Trophoblast cell (in vitro differentiated cells and primary cell): ENCODE data around the gene TP73.
A peak's percentile ranks its signal among the peaks of the same experiment; 100 is the strongest.

Experiments
- DNase-seq, 2 donors: peaks; one replicate each; pipeline ENCODE4 v3.0.0-alpha.2; 2016
- H2AFZ ChIP-seq: 2 replicates; pipeline ENCODE4 v1.6.1; 2013; ENCODE audit warnings: low read length, moderate library complexity, mild to moderate bottlenecking; ENCODE audit not compliant: insufficient read depth, poor library complexity
- H2AK5ac ChIP-seq: 2 replicates; pipeline ENCODE4 v1.6.1; 2013; ENCODE audit warnings: mild to moderate bottlenecking, low read length
- H2BK120ac ChIP-seq: 2 replicates; pipeline ENCODE4 v1.6.1; 2013; ENCODE audit warnings: low read length, mild to moderate bottlenecking, moderate library complexity; ENCODE audit not compliant: insufficient read depth, poor library complexity
- H2BK12ac ChIP-seq: 2 replicates; pipeline ENCODE4 v1.6.1; 2013; ENCODE audit warnings: mild to moderate bottlenecking, low read length, moderate library complexity
- H2BK5ac ChIP-seq: 2 replicates; pipeline ENCODE4 v1.6.1; 2013; ENCODE audit warnings: low read length, low read depth, moderate library complexity, mild to moderate bottlenecking; ENCODE audit not compliant: poor library complexity
- H3K14ac ChIP-seq: 2 replicates; pipeline ENCODE4 v1.6.1; 2013; ENCODE audit warnings: mild to moderate bottlenecking, low read length
- H3K18ac ChIP-seq: 2 replicates; pipeline ENCODE4 v1.6.1; 2013; ENCODE audit warnings: mild to moderate bottlenecking, low read length
- H3K23ac ChIP-seq: 2 replicates; pipeline ENCODE4 v1.6.1; 2013; ENCODE audit warnings: low read length
- H3K27ac ChIP-seq: 2 replicates; pipeline ENCODE4 v1.5.1; 2013; ENCODE audit warnings: low read depth, mild to moderate bottlenecking, inconsistent platforms, low read length, moderate library complexity
- H3K27me3 ChIP-seq: 2 replicates; pipeline ENCODE4 v1.6.1; 2013; ENCODE audit warnings: inconsistent platforms, mild to moderate bottlenecking, low read length, moderate library complexity; ENCODE audit not compliant: insufficient read depth
- H3K36me3 ChIP-seq, 2 experiments: 1 replicate in 1 of 2; 2 replicates in 1 of 2; pipeline ENCODE4 v1.6.1; 2013; ENCODE audit warnings: low read length in 2 of 2, mild to moderate bottlenecking in 2 of 2, moderate library complexity in 1 of 2; ENCODE audit not compliant: insufficient read depth in 2 of 2, control insufficient read depth in 1 of 2
- H3K4ac ChIP-seq: 2 replicates; pipeline ENCODE4 v1.6.1; 2013; ENCODE audit warnings: low read depth, mild to moderate bottlenecking, low read length, moderate library complexity
- H3K4me1 ChIP-seq, 2 experiments: 1 replicate in 1 of 2; 2 replicates in 1 of 2; pipeline ENCODE4 v1.6.1; 2013; ENCODE audit warnings: low read length in 2 of 2, mild to moderate bottlenecking in 2 of 2, moderate library complexity in 1 of 2; ENCODE audit not compliant: insufficient read depth in 2 of 2, control insufficient read depth in 1 of 2
- H3K4me2 ChIP-seq: 2 replicates; pipeline ENCODE4 v1.6.1; 2013; ENCODE audit warnings: inconsistent platforms, mild to moderate bottlenecking, low read length, moderate library complexity
- H3K4me3 ChIP-seq: 2 replicates; pipeline ENCODE4 v1.5.1; 2013; ENCODE audit warnings: mild to moderate bottlenecking, low read depth, low read length, inconsistent platforms
- H3K79me1 ChIP-seq: one replicate; pipeline ENCODE4 v1.6.1; 2013; ENCODE audit warnings: low read length
- H3K79me2 ChIP-seq: 2 replicates; pipeline ENCODE4 v1.6.1; 2013; ENCODE audit warnings: low read length, mild to moderate bottlenecking; ENCODE audit not compliant: control insufficient read depth, insufficient read depth, poor library complexity
- H3K9ac ChIP-seq: 2 replicates; pipeline ENCODE4 v1.6.1; 2013; ENCODE audit warnings: mild to moderate bottlenecking, low read length
- H3K9me3 ChIP-seq: 2 replicates; pipeline ENCODE4 v1.6.1; 2013; ENCODE audit warnings: low read depth, mild to moderate bottlenecking, control low read depth, inconsistent platforms, low read length; ENCODE audit not compliant: insufficient read depth
- H4K12ac ChIP-seq: 2 replicates; pipeline ENCODE4 v1.6.1; 2013; ENCODE audit warnings: low read depth, mild to moderate bottlenecking, low read length, moderate library complexity
- H4K8ac ChIP-seq: 2 replicates; pipeline ENCODE4 v1.6.1; 2013; ENCODE audit warnings: low read depth, mild to moderate bottlenecking, low read length, moderate library complexity
- H4K91ac ChIP-seq: one replicate; pipeline ENCODE4 v1.6.1; 2013; ENCODE audit warnings: low read depth, mild to moderate bottlenecking, low read length, moderate library complexity
- WGBS: extraction: QIAGEN DNeasy Blood & Tissue Kit; methylation state at CpG from one replicate; pipeline ENCODE4 v1.1.7; 2013; ENCODE audit warnings: missing lambda C conversion rate; ENCODE audit not compliant: insufficient read length, insufficient coverage; ENCODE audit errors: extremely low coverage; 5-methylcytosine and 5-hydroxymethylcytosine counted together

TP73 gene

DNA sequence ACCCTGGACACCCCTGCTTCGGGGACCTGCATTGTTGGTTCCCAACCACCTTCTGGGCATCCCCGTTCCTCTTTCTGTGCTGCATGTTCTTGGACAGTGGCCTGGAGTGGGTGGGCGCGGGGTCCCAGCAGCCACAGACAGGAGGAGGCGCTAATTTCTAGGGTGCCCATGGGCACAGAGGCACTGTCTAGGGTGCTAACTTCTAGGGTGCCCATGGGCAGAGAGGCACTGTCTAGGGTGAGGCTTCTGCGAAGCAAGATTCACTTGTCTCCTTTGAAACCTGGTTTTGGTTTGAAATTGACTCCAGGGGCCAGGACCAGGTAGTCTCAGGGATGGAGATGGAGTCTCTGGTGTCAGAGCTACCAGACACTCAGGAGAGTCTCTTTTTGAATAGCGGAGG lies 40.2 kb upstream of the TP73 start:
- no peak overlapping the region for H2AFZ ChIP-seq
- H3K27me3 ChIP-seq: peaks cover 11% of the 10 kb centered on the region
- no peak overlapping the region for H3K27ac ChIP-seq
- no peak overlapping the region for H3K4ac ChIP-seq
- H3K79me1 ChIP-seq: no peaks in the 10 kb centered on the region
- no peak overlapping the region for H3K14ac ChIP-seq
- H4K12ac ChIP-seq: no peak overlapping the region
- H3K4me1 ChIP-seq: peaks cover 19% of the 10 kb centered on the region in 2 experiments
- no peak overlapping the region for H3K18ac ChIP-seq
- no peak overlapping the region for H3K9ac ChIP-seq
- H4K91ac ChIP-seq: no peak overlapping the region
- H3K79me2 ChIP-seq: no peaks in the 10 kb centered on the region
- no peaks in the 10 kb centered on the region for H3K9me3 ChIP-seq
- no peak for DNase-seq
- H2AK5ac ChIP-seq: no peak overlapping the region
- H3K4me2 ChIP-seq: no peak overlapping the region
- H2BK120ac ChIP-seq: no peak overlapping the region
- no peak overlapping the region for H2BK5ac ChIP-seq
- no peak overlapping the region for H3K4me3 ChIP-seq
- H2BK12ac ChIP-seq: no peak overlapping the region
- no peak overlapping the region for H4K8ac ChIP-seq
- WGBS: no CpG with 5 or more reads among the region's 7 CpGs
- no peak overlapping the region for H3K23ac ChIP-seq
- no peaks in the 10 kb centered on the region for H3K36me3 ChIP-seq

DNA sequence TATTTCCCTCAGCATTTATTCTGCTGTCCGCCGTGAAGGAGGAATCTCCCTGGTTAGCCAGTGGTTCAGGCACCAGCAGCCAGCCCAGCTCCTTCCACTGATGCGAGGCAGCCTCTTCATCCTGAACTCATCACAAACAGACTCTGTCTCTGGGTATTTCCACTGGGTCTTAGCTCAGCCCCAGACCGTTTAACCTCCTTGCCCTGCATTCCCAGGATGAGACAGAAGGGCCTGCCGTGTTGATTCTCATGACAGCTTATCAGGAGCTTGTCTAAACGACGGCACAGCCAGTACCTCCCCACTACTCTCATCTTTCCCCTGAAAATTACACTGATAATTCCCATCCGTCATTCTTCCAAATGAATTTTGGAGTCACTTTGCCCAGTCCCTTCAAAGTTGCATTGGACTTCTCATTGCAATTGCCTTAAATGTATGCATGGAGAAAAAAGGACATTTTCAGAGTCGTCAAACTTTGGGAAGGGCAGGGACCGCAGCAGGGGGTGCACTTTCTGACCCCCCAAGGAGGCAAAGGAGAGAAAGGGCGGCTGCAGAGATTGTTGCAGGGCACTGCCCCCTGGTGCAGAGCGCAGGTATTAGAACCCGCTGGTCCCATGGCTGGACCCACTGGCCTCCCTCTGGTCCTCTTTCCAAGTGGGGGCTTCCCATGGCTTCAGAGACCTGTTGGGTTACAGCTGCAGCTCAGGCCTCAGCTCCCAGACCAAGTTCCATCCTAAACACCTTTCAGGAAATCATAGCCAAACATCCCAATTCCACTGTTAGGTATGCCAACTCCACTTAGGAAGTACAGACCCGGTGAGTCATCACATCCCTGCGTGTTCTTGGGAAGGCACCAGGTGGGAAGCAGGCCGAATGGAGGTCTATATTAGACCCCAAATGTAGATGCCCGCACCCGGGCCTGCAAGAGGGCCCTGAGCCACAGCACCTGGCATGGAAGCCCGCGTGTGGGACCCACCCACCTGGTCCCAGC lies 37.3 kb upstream of the TP73 start:
- Histone ChIP-seq H3K79me1 (no peaks in the 10 kb centered on the region), H3K4me1 (peaks cover 19% of the 10 kb centered on the region in 2 experiments), H3K4me3 (no peak overlapping the region), H3K14ac (no peak overlapping the region), H4K12ac (no peak overlapping the region), H3K27ac (no peak overlapping the region), H3K79me2 (no peaks in the 10 kb centered on the region), H3K4ac (no peak overlapping the region), H3K9ac (no peak overlapping the region), H4K8ac (no peak overlapping the region), H3K9me3 (no peaks in the 10 kb centered on the region), H2AFZ (no peak overlapping the region), H2AK5ac (no peak overlapping the region), H2BK12ac (no peak overlapping the region), H3K18ac (no peak overlapping the region), H3K36me3 (no peaks in the 10 kb centered on the region), H2BK5ac (no peak overlapping the region), H4K91ac (no peak overlapping the region), H2BK120ac (no peak overlapping the region), H3K23ac (no peak overlapping the region), H3K4me2 (no peak overlapping the region), H3K27me3 (peaks cover 7% of the 10 kb centered on the region)
- DNase-seq: peak in 1 of 2 donors; percentile 46
- no CpG with 5 or more reads among the region's 20 CpGs for WGBS

DNA sequence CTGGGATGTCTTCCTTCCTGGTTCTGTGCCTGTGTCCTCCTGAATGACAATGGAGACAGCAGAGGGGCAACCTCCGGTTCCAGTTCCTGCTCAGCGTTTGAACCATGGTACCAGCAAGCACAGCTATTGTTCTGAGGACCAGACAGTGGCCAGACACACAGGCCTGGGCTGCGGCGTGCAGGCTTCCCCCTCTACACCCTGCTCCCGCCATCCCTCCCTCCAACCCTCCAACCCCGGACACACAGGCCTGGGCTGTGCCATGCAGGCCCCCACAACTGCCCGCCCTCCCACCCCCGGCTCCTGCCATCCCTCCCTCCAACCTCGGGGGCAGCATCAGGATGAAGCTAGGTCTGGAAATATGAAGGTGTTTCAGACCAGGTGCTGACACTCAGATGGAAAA lies 35.5 kb upstream of the TP73 start:
- Histone ChIP-seq H3K9me3 (no peaks in the 10 kb centered on the region), H2BK5ac (no peak overlapping the region), H3K14ac (no peak overlapping the region), H3K27ac (no peak overlapping the region), H3K9ac (no peak overlapping the region), H4K8ac (no peak overlapping the region), H3K23ac (no peak overlapping the region), H3K4me2 (no peak overlapping the region), H2AFZ (no peak overlapping the region), H2BK120ac (no peak overlapping the region), H3K4me3 (no peak overlapping the region), H3K36me3 (no peaks in the 10 kb centered on the region), H2BK12ac (no peak overlapping the region), H2AK5ac (no peak overlapping the region), H4K91ac (no peak overlapping the region), H4K12ac (no peak overlapping the region), H3K4ac (no peak overlapping the region), H3K79me1 (no peaks in the 10 kb centered on the region), H3K79me2 (no peaks in the 10 kb centered on the region), H3K27me3 (no peaks in the 10 kb centered on the region), H3K18ac (no peak overlapping the region), H3K4me1 (peaks cover 11 to 12% of the 10 kb centered on the region in 2 experiments)
- no CpG with 5 or more reads among the region's 9 CpGs for WGBS
- DNase-seq: no peak

DNA sequence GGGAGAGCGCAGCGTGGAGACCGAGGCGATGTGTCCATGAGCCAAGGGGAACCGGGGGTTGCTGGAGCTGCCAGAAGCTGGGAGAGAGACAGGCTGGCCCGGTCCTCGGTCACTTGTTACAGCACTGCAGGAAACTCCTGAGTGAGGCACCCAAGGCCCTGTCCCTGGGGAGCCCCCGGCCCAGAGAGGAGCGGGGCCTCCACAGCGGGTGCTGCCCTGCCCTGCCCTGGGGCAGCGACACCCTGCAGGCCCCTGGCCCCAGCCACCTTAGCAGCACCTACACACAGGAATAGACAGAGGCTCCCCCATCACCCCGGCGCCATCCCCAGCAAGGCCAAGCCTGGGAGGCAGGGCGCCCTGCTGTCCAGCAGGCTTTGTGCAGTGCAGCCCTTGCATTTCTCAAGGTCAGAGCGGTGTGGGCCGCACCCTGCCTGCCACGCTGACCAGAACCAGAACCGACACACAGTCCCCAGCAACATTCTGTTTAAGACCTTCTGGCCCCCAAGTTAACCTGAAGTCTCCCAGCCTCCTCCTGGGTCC lies 34.4 kb upstream of the TP73 start:
- Histone ChIP-seq H3K36me3 (no peaks in the 10 kb centered on the region), H3K4ac (no peak overlapping the region), H3K27me3 (no peaks in the 10 kb centered on the region), H3K27ac (no peak overlapping the region), H3K4me2 (no peak overlapping the region), H3K79me1 (no peaks in the 10 kb centered on the region), H3K4me3 (no peak overlapping the region), H3K14ac (no peak overlapping the region), H3K9ac (no peak overlapping the region), H4K91ac (no peak overlapping the region), H2AK5ac (no peak overlapping the region), H2BK12ac (no peak overlapping the region), H3K9me3 (no peaks in the 10 kb centered on the region), H2AFZ (no peak overlapping the region), H3K18ac (no peak overlapping the region), H3K4me1 (peaks cover 9% of the 10 kb centered on the region in 2 experiments), H4K12ac (no peak overlapping the region), H3K23ac (no peak overlapping the region), H2BK120ac (no peak overlapping the region), H3K79me2 (no peaks in the 10 kb centered on the region), H2BK5ac (no peak overlapping the region), H4K8ac (no peak overlapping the region)
- no peak for DNase-seq
- no CpG with 5 or more reads among the region's 18 CpGs for WGBS
